Transverse colon (tissue), 4 donors: ENCODE results near the gene CCDC85C. TPM values are rescaled to one million over a fixed set of nuclear protein-coding genes. Genes with fewer than 3 reads are reported as not detected.

Experiments used
- DNase-seq: peaks from one replicate; pipeline ENCODE4 v3.0.0-alpha.2; 2019
- H3K27ac ChIP-seq, 4 donors: fragments of 200-600 bp; sonication (generic); 2 replicates each; pipeline ENCODE4 v1.5.1; 2016 to 2018; ENCODE audit warnings: inconsistent platforms in 4 of 4
- H3K27me3 ChIP-seq: fragments of 200-600 bp; sonication (generic); 2 replicates; pipeline ENCODE4 v1.5.1; 2017; ENCODE audit warnings: inconsistent platforms
- H3K36me3 ChIP-seq, 4 donors: fragments of 200-600 bp; sonication (generic); 2 replicates each; pipeline ENCODE4 v1.5.1; 2017 to 2019; ENCODE audit warnings: inconsistent platforms in 4 of 4
- H3K4me1 ChIP-seq, 4 donors: fragments of 200-600 bp; sonication (generic); 2 replicates each; pipeline ENCODE4 v1.5.1; 2017 to 2020; ENCODE audit warnings: inconsistent platforms in 4 of 4
- H3K4me3 ChIP-seq, 4 donors: fragments of 200-600 bp; sonication (generic); 1 replicate in 1 of 4; 2 replicates in 3 of 4; pipeline versions ENCODE4 v1.5.1 to v1.6.1; 2017 to 2019; ENCODE audit warnings: inconsistent platforms in 4 of 4
- H3K9me3 ChIP-seq, 2 donors: fragments of 200-600 bp; sonication (generic); 2 replicates each; pipeline ENCODE4 v1.5.1; 2017 to 2019; ENCODE audit warnings: inconsistent platforms in 2 of 2
- CTCF ChIP-seq, 5 experiments: fragments of 200-600 bp in 3 of 5; fragments of 450-650 bp in 2 of 5; sonication (generic) in 3 of 5; IDR thresholded peaks; 1 replicate in 2 of 5; 2 replicates in 3 of 5; pipeline ENCODE4 v1.5.1; 2016 to 2017; ENCODE audit warnings: antibody characterized with exemption in 5 of 5, inconsistent platforms in 3 of 5, mild to moderate bottlenecking in 2 of 5, moderate library complexity in 1 of 5
- EP300 ChIP-seq: sonication (generic); formaldehyde crosslinking; IDR thresholded peaks from one replicate; pipeline ENCODE4 v1.6.1; 2017; ENCODE audit warnings: antibody characterized with exemption, low read depth
- POLR2A ChIP-seq: fragments of 450-650 bp; IDR thresholded peaks from one replicate; pipeline ENCODE4 v1.6.1; 2016; ENCODE audit warnings: antibody characterized with exemption, mild to moderate bottlenecking, moderate library complexity
- POLR2AphosphoS5 ChIP-seq, 3 donors: sonication (generic); formaldehyde crosslinking; IDR thresholded peaks; one replicate each; pipeline ENCODE4 v1.6.1; 2016; ENCODE audit warnings: antibody characterized with exemption in 3 of 3
- WGBS, 2 donors: methylation state at CpG; one replicate each; pipeline ENCODE4 v1.1.5; 2018; ENCODE audit warnings: low coverage in 1 of 2; 5-methylcytosine and 5-hydroxymethylcytosine counted together
- in situ Hi-C, 4 donors: fragments of 200-750 bp; cut with MboI; loops; one replicate each; pipeline versions ENCODE4 v1.15.0 to v1.15.1; 2017; ENCODE audit warnings: low sequenced_read_pairs in 3 of 4, low pct_ligation_motif_present in 1 of 4, low pct_unique_long_range_greater_than_20kb in 1 of 4
- intact Hi-C: fragments of 100-400 bp; cut with DNase I; formaldehyde crosslinking; loops from one replicate; pipeline ENCODE4 v1.15.1; 2023; ENCODE audit warnings: low total_unique reads
- total RNA-seq, 4 donors: library from RNA; depleted of rRNA; stranded (reverse); fragments of >200 nt; gene quantifications; one replicate each; pipeline ENCODE4 v1.1.0, GENCODE V29; 2016

CCDC85C gene
- total RNA-seq, 4 donors from 2014 or later: 19.3 to 55.4 (median 45.7) TPM

- TF ChIP-seq POLR2AphosphoS5 (IDR thresholded peaks at IDR 0.05): no peak
- TF ChIP-seq CTCF (IDR thresholded peaks at IDR 0.05): no peak
- TF ChIP-seq EP300: no peak
- TF ChIP-seq POLR2A: no peak
- in situ Hi-C loops: no loop called here
- 83 to 94% methylated on average over 9 to 20 of the region's 20 CpGs for WGBS, 2 donors
- intact Hi-C loops: no loop called here
- Histone ChIP-seq H3K4me1 (peaks cover 67 to 94% (median 88%) of the 10 kb centered on the region in 4 donors), H3K4me3 (no peak overlapping the region), H3K27ac (peak overlapping the region; percentile 88 to 90 (median 88)), H3K9me3 (no peaks in the 10 kb centered on the region), H3K27me3 (no peaks in the 10 kb centered on the region), H3K36me3 (no peaks in the 10 kb centered on the region)
- DNase-seq: no peak
These were observed 6.0 kb downstream of the CCDC85C start for GRCh38 chr14:99597911-99598600.

DNA sequence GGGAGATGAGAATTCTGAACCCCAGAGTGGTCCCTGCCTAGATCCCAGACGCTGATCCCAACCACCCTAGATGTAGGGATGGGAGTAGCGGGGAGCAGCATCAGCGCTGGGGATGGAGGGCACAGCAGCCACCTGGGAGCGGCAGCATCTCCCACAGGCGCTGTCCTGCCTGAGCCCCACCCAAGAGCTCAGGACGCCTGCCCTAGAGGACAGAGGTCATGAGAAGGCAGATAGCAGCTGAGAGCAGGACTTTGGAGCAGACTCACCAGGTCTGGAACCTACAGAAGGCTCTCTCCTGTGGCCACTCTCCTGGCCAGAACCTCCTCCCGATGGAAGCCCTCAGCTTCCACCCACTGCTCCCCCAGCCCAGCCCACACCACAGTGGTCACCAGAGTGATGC lies 7.2 kb downstream of the CCDC85C start:
- intact Hi-C loops: no loop called here
- Histone ChIP-seq H3K27ac (peak overlapping the region; percentile 88 to 90 (median 88)), H3K4me3 (no peak overlapping the region), H3K4me1 (peaks cover 70 to 83% (median 80%) of the 10 kb centered on the region in 4 donors), H3K27me3 (no peaks in the 10 kb centered on the region), H3K36me3 (no peaks in the 10 kb centered on the region), H3K9me3 (no peaks in the 10 kb centered on the region)
- in situ Hi-C loops: no loop called here
- TF ChIP-seq EP300 (no peak), POLR2AphosphoS5 (IDR thresholded peaks at IDR 0.05) (peak in 2 of 3 donors; percentile 39 to 55), POLR2A (no peak)
- WGBS, 2 donors: 40 to 62% methylated on average over 1 to 7 of the region's 7 CpGs
- DNase-seq: peak; percentile 71

GRCh38 chr14:99596071-99596627 lies 7.9 kb downstream of the CCDC85C start:
- Histone ChIP-seq H3K4me1 (peaks cover 67 to 80% (median 76%) of the 10 kb centered on the region in 4 donors), H3K9me3 (no peaks in the 10 kb centered on the region), H3K36me3 (no peaks in the 10 kb centered on the region), H3K27me3 (no peaks in the 10 kb centered on the region), H3K4me3 (no peak overlapping the region), H3K27ac (peak overlapping the region; percentile 88 to 90 (median 88))
- DNase-seq: peak; percentile 61
- intact Hi-C loops (no loop called here), in situ Hi-C loops (no loop called here)
- TF ChIP-seq CTCF (IDR thresholded peaks at IDR 0.05) (no peak), EP300 (no peak), POLR2AphosphoS5 (IDR thresholded peaks at IDR 0.05) (peak in 2 of 3 donors; percentile 45 to 51), POLR2A (no peak)
- 40 to 47% methylated on average over 1 to 10 of the region's 10 CpGs for WGBS, 2 donors

- no peak for TF ChIP-seq POLR2AphosphoS5 (IDR thresholded peaks at IDR 0.05)
- no peak for TF ChIP-seq EP300
- TF ChIP-seq POLR2A: no peak
- TF ChIP-seq CTCF (IDR thresholded peaks at IDR 0.05): no peak
- Histone ChIP-seq H3K9me3 (no peaks in the 10 kb centered on the region), H3K4me3 (no peak overlapping the region), H3K36me3 (no peaks in the 10 kb centered on the region), H3K27ac (peak overlapping the region; percentile 88 to 90 (median 88)), H3K4me1 (peaks cover 67 to 80% (median 76%) of the 10 kb centered on the region in 4 donors), H3K27me3 (no peaks in the 10 kb centered on the region)
- in situ Hi-C loops (no loop called here), intact Hi-C loops (no loop called here)
- WGBS, 2 donors: 54 to 67% methylated on average over 1 to 7 of the region's 7 CpGs
- no peak for DNase-seq
These were observed 8.5 kb downstream of the CCDC85C start for GRCh38 chr14:99595524-99595923.
